HL-60 (cell line): ENCODE data around the gene RAMP3.

ENCODE experiments used
- DNase-seq, 2 experiments: peaks; one replicate each; pipeline ENCODE4 v3.0.0-alpha.2; 2010 to 2020; ENCODE audit warnings: low read depth in 1 of 2, low spot score in 1 of 2
- H3K27ac ChIP-seq: fragments of 250-450 bp; sonication (Bioruptor Pico); replicated peaks from 2 replicates; pipeline ENCODE4 v1.5.1; 2020; ENCODE audit warnings: mild to moderate bottlenecking, moderate library complexity
- H3K27me3 ChIP-seq: fragments of 250-450 bp; sonication (Bioruptor Pico); 2 replicates; pipeline ENCODE4 v1.5.1; 2021; ENCODE audit warnings: mild to moderate bottlenecking, moderate library complexity; ENCODE audit not compliant: insufficient read depth, poor library complexity, severe bottlenecking
- H3K4me3 ChIP-seq: replicated peaks from 2 replicates; pipeline ENCODE4 v1.5.1; 2011; ENCODE audit warnings: mild to moderate bottlenecking, control low read depth, low read length; ENCODE audit not compliant: insufficient read depth
- CTCF ChIP-seq: IDR thresholded peaks from one replicate; pipeline ENCODE4 v1.5.1; 2011; ENCODE audit warnings: low read length, control low read depth, inconsistent platforms; ENCODE audit not compliant: insufficient read depth
- GABPA ChIP-seq: IDR thresholded peaks from 2 replicates; pipeline ENCODE4 v1.6.1; 2012; ENCODE audit warnings: low read depth
- POLR2AphosphoS5 ChIP-seq: IDR thresholded peaks from 2 replicates; pipeline ENCODE4 v1.6.1; 2012; ENCODE audit warnings: low read depth
- REST ChIP-seq: IDR thresholded peaks from 2 replicates; pipeline ENCODE4 v1.6.1; 2012; ENCODE audit warnings: low read depth; ENCODE audit not compliant: insufficient replicate concordance
- SPI1 ChIP-seq: IDR thresholded peaks from 2 replicates; pipeline ENCODE4 v1.6.1; 2012; ENCODE audit warnings: low read depth, mild to moderate bottlenecking, borderline replicate concordance

RAMP3 gene

GRCh38 chr7:45155941-45156340, 1.6 kb upstream of the RAMP3 start:
- TF ChIP-seq POLR2AphosphoS5 (no peak), GABPA (no peak), REST (no peak), SPI1 (no peak), CTCF (no peak)
- no peak for DNase-seq
- no peak overlapping the region for H3K27ac ChIP-seq
- peaks cover 18% of the 10 kb centered on the region for H3K27me3 ChIP-seq
- no peak overlapping the region for H3K4me3 ChIP-seq

- no peak for DNase-seq
- H3K4me3 ChIP-seq: no peak overlapping the region
- no peak overlapping the region for H3K27ac ChIP-seq
- peaks cover 18% of the 10 kb centered on the region for H3K27me3 ChIP-seq
- no peak for TF ChIP-seq GABPA
- no peak for TF ChIP-seq SPI1
- no peak for TF ChIP-seq CTCF
- TF ChIP-seq POLR2AphosphoS5: no peak
- no peak for TF ChIP-seq REST
Measured at GRCh38 chr7:45156516-45157272, 897 bp upstream of the RAMP3 start.

- H3K27me3 ChIP-seq: peaks cover 18% of the 10 kb centered on the region
- no peak overlapping the region for H3K27ac ChIP-seq
- no peak overlapping the region for H3K4me3 ChIP-seq
- DNase-seq: no peak
- TF ChIP-seq REST: no peak
- TF ChIP-seq POLR2AphosphoS5: no peak
- no peak for TF ChIP-seq SPI1
- TF ChIP-seq CTCF: no peak
- no peak for TF ChIP-seq GABPA
Measured at GRCh38 chr7:45157286-45157652, 322 bp upstream of the RAMP3 start.
